Skeletal muscle satellite cell (primary cell): ENCODE measurements around the gene FXR2.

Source experiments
- H3K27me3 ChIP-seq: 2 replicates; pipeline ENCODE4 v1.7.0; 2013; ENCODE audit warnings: low read length; ENCODE audit not compliant: control insufficient read depth, insufficient read depth
- H3K36me3 ChIP-seq: 2 replicates; pipeline ENCODE4 v1.7.0; 2013; ENCODE audit warnings: mild to moderate bottlenecking, control low read depth, low read length; ENCODE audit not compliant: insufficient read depth
- H3K4me1 ChIP-seq: 2 replicates; pipeline ENCODE4 v1.7.0; 2013; ENCODE audit warnings: low read length; ENCODE audit not compliant: control insufficient read depth, insufficient read depth
- H3K4me2 ChIP-seq: 2 replicates; pipeline ENCODE4 v1.7.0; 2013; ENCODE audit warnings: mild to moderate bottlenecking, low read length
- H3K4me3 ChIP-seq: 2 replicates; pipeline ENCODE4 v1.7.0; 2013; ENCODE audit warnings: low read length
- H3K9ac ChIP-seq: 2 replicates; pipeline ENCODE4 v1.7.0; 2013; ENCODE audit warnings: mild to moderate bottlenecking, low read depth, low read length, moderate library complexity
- H3K9me3 ChIP-seq: replicated peaks from 2 replicates; pipeline ENCODE4 v1.7.0; 2013; ENCODE audit warnings: mild to moderate bottlenecking, control low read depth, low read length

Gene FXR2

GRCh38 chr17:7574176-7574953, 40.3 kb downstream of the FXR2 start:
- peak overlapping the region; percentile 89 for H3K4me2 ChIP-seq

GRCh38 chr17:7573324-7574080, 41.2 kb downstream of the FXR2 start:
- Histone ChIP-seq H3K4me2 (peak overlapping the region; percentile 89), H3K9me3 (no peaks in the 10 kb centered on the region), H3K9ac (peak overlapping the region; percentile 99), H3K4me3 (peak overlapping the region; percentile 90), H3K36me3 (peaks cover 76% of the 10 kb centered on the region), H3K4me1 (peaks cover 44% of the 10 kb centered on the region), H3K27me3 (no peaks in the 10 kb centered on the region)

More at GRCh38 chr17:7574176-7574953, 40.3 kb downstream of the FXR2 start:
- peaks cover 52% of the 10 kb centered on the region for H3K4me1 ChIP-seq
- peaks cover 82% of the 10 kb centered on the region for H3K36me3 ChIP-seq
- no peaks in the 10 kb centered on the region for H3K9me3 ChIP-seq
- no peaks in the 10 kb centered on the region for H3K27me3 ChIP-seq
- H3K4me3 ChIP-seq = peak overlapping the region; percentile 90
- H3K9ac ChIP-seq = peak overlapping the region; percentile 99

- peak overlapping the region; percentile 90 for H3K4me3 ChIP-seq
- no peaks in the 10 kb centered on the region for H3K27me3 ChIP-seq
- H3K4me1 ChIP-seq = peaks cover 38% of the 10 kb centered on the region
- peak overlapping the region; percentile 99 for H3K9ac ChIP-seq
- H3K9me3 ChIP-seq = no peaks in the 10 kb centered on the region
- peak overlapping the region; percentile 50 for H3K4me2 ChIP-seq
- H3K36me3 ChIP-seq = peaks cover 70% of the 10 kb centered on the region
Measured at GRCh38 chr17:7572588-7573323, 41.9 kb downstream of the FXR2 start.

GRCh38 chr17:7572338-7572587, 42.4 kb downstream of the FXR2 start:
- H3K27me3 ChIP-seq = no peaks in the 10 kb centered on the region
- peak overlapping the region; percentile 80 for H3K4me2 ChIP-seq
- H3K36me3 ChIP-seq = peaks cover 69% of the 10 kb centered on the region
- H3K9me3 ChIP-seq = no peaks in the 10 kb centered on the region
- H3K4me1 ChIP-seq = peaks cover 33% of the 10 kb centered on the region
- H3K9ac ChIP-seq = peak overlapping the region; percentile 80
- peak overlapping the region; percentile 66 for H3K4me3 ChIP-seq

- Histone ChIP-seq H3K9me3 (no peaks in the 10 kb centered on the region), H3K4me2 (no peak overlapping the region), H3K36me3 (peaks cover 65% of the 10 kb centered on the region), H3K27me3 (no peaks in the 10 kb centered on the region), H3K9ac (no peak overlapping the region), H3K4me3 (no peak overlapping the region), H3K4me1 (peaks cover 16% of the 10 kb centered on the region)
Measured at GRCh38 chr17:7570351-7570750, 44.3 kb downstream of the FXR2 start.

GRCh38 chr17:7569571-7569970, 45.1 kb downstream of the FXR2 start:
- Histone ChIP-seq H3K36me3 (peaks cover 65% of the 10 kb centered on the region), H3K9ac (no peak overlapping the region), H3K9me3 (no peaks in the 10 kb centered on the region), H3K4me3 (no peak overlapping the region), H3K27me3 (no peaks in the 10 kb centered on the region), H3K4me1 (peaks cover 8% of the 10 kb centered on the region), H3K4me2 (no peak overlapping the region)

GRCh38 chr17:7563115-7563869, 51.4 kb downstream of the FXR2 start:
- peak overlapping the region; percentile 85 for H3K4me3 ChIP-seq
- no peaks in the 10 kb centered on the region for H3K9me3 ChIP-seq
- H3K9ac ChIP-seq = peak overlapping the region; percentile 93
- H3K4me2 ChIP-seq = peak overlapping the region; percentile 91
- H3K27me3 ChIP-seq = no peaks in the 10 kb centered on the region
- peaks cover 35% of the 10 kb centered on the region for H3K36me3 ChIP-seq
- peaks cover 29% of the 10 kb centered on the region for H3K4me1 ChIP-seq

- Histone ChIP-seq H3K9ac (peak overlapping the region; percentile 93), H3K4me2 (peak overlapping the region; percentile 91), H3K4me3 (peak overlapping the region; percentile 85), H3K36me3 (peaks cover 32% of the 10 kb centered on the region), H3K9me3 (no peaks in the 10 kb centered on the region), H3K27me3 (no peaks in the 10 kb centered on the region), H3K4me1 (peaks cover 35% of the 10 kb centered on the region)
Measured at GRCh38 chr17:7562208-7562605, 52.5 kb downstream of the FXR2 start.

GRCh38 chr17:7561589-7562207, 53.0 kb downstream of the FXR2 start, which contains the start of gene SENP3:
TSS of gene SENP3 (plus strand) at chr17:7561919. CDS start at chr17:7563077, 1,158 bp downstream.
- Histone ChIP-seq H3K9me3 (no peaks in the 10 kb centered on the region), H3K4me3 (peak within 1 kb of the TSS; percentile 85), H3K4me2 (peak within 1 kb of the TSS; percentile 99), H3K4me1 (peaks cover 35% of the 10 kb centered on the region), H3K36me3 (peaks cover 27% of the 10 kb centered on the region), H3K9ac (peak within 1 kb of the TSS; percentile 93), H3K27me3 (no peaks in the 10 kb centered on the region)

- Histone ChIP-seq H3K4me3 (peak overlapping the region; percentile 85), H3K4me1 (peaks cover 35% of the 10 kb centered on the region), H3K36me3 (peaks cover 22% of the 10 kb centered on the region), H3K9me3 (no peaks in the 10 kb centered on the region), H3K9ac (peak overlapping the region; percentile 93), H3K27me3 (no peaks in the 10 kb centered on the region), H3K4me2 (peak overlapping the region; percentile 99)
Measured at GRCh38 chr17:7561028-7561575, 53.6 kb downstream of the FXR2 start.
